Umbilical cord (tissue), 1 donor: Measurements from ENCODE around the gene TMED9. TPM values are rescaled to one million over a fixed set of nuclear protein-coding genes. Genes with fewer than 3 reads are reported as not detected.

Experiments used
- total RNA-seq: library from RNA; depleted of rRNA; stranded (reverse); fragments of >200 nt; gene quantifications from one replicate; pipeline ENCODE4 v1.2.3, GENCODE V29; 2014; ENCODE audit warnings: low replicate concordance; ENCODE audit not compliant: insufficient read depth

TMED9 gene
- total RNA-seq, 1 donor from 2014 or later: 62.1 TPM

Other genes starting within 250 kb of the TMED9 start
- gene LMAN2, start 240.5 kb upstream of the TMED9 start, total RNA-seq: 175 TPM
- 6.5 TPM for gene RGS14, start 234.3 kb upstream of the TMED9 start, total RNA-seq
- gene SLC34A1, start 207.8 kb upstream of the TMED9 start, total RNA-seq: 2.2 TPM
- gene PFN3, start 191.5 kb upstream of the TMED9 start, total RNA-seq: not detected
- not detected for gene F12, start 182.6 kb upstream of the TMED9 start, total RNA-seq
- gene GRK6, start 165.5 kb upstream of the TMED9 start, total RNA-seq: 17.3 TPM
- gene PRR7, start 145.4 kb upstream of the TMED9 start, total RNA-seq: not detected
- gene DBN1, start 118.6 kb upstream of the TMED9 start, total RNA-seq: 83.3 TPM
- 247 TPM for gene PDLIM7, start 94.6 kb upstream of the TMED9 start, total RNA-seq
- 19.7 TPM for gene DOK3, start 82.4 kb upstream of the TMED9 start, total RNA-seq
- gene DDX41, start 75.2 kb upstream of the TMED9 start, total RNA-seq: 56.3 TPM
- 43.8 TPM for gene FAM193B, start 37.6 kb upstream of the TMED9 start, total RNA-seq
- 26.0 TPM for gene B4GALT7, start 7.9 kb downstream of the TMED9 start, total RNA-seq
- gene FAM153A, start 190.7 kb downstream of the TMED9 start, total RNA-seq: 0.96 TPM